Renal cortex interstitium (tissue), 11 donors: ENCODE measurements around the gene ADIG. TPM values are rescaled to one million over a fixed set of nuclear protein-coding genes. Genes with fewer than 3 reads are reported as not detected.

Experiments
- DNase-seq, 11 donors: peaks; one replicate each; pipeline ENCODE4 v3.0.0-alpha.2; 2013; ENCODE audit warnings: low read depth in 9 of 11, low spot score in 4 of 11; ENCODE audit errors: extremely low read depth in 1 of 11
- polyA plus RNA-seq, 3 donors: library from polyadenylated mRNA; unstranded; fragments of 120-200 nt; gene quantifications; one replicate each; pipeline ENCODE4 v1.2.1, GENCODE V29; 2013; ENCODE audit not compliant: insufficient read length in 3 of 3

The ADIG gene
- polyA plus RNA-seq, 3 donors: not detected

- no peak for DNase-seq
Measured at GRCh38 chr20:38624084-38624483, 43.1 kb downstream of the ADIG start.

- no peak for DNase-seq
Measured at GRCh38 chr20:38625896-38626295, 44.9 kb downstream of the ADIG start.

- DNase-seq: no peak
Measured at GRCh38 chr20:38626921-38627659, 46.1 kb downstream of the ADIG start.

- no peak for DNase-seq
Measured at GRCh38 chr20:38628580-38629470, 47.8 kb downstream of the ADIG start.

GRCh38 chr20:38629979-38630378, 49.0 kb downstream of the ADIG start:
- DNase-seq: no peak

- DNase-seq: no peak
Measured at GRCh38 chr20:38630727-38631126, 49.7 kb downstream of the ADIG start.

GRCh38 chr20:38631155-38632022, 50.4 kb downstream of the ADIG start:
- no peak for DNase-seq

- DNase-seq: peak in 5 of 11 donors; percentile 14 to 41 (median 26)
Measured at GRCh38 chr20:38633577-38634093, 52.6 kb downstream of the ADIG start.

- DNase-seq: no peak
Measured at GRCh38 chr20:38635721-38636288, 54.8 kb downstream of the ADIG start.

Other genes with a start within 250 kb of the ADIG start
- gene LBP, start 234.7 kb upstream of the ADIG start, polyA plus RNA-seq: not detected
- 10 to 100 TPM; 24.3 to 33.6 (median 25.8) TPM for gene SNHG17, start 145.9 kb upstream of the ADIG start, polyA plus RNA-seq
- 10 to 100 TPM; 35.2 to 42.3 (median 40.1) TPM for gene RALGAPB, start 108.4 kb upstream of the ADIG start, polyA plus RNA-seq
- under 1 TPM; 0.39 to 0.86 (median 0.79) TPM for gene ARHGAP40, start 20.6 kb downstream of the ADIG start, polyA plus RNA-seq
- 1 to 10 TPM; 1.4 to 3.0 (median 2.2) TPM for gene SLC32A1, start 143.3 kb downstream of the ADIG start, polyA plus RNA-seq
- 10 to 100 TPM in 1 of 3 donors, 1 to 10 TPM in 2; 9.1 to 10.2 (median 9.5) TPM for gene ACTR5, start 167.3 kb downstream of the ADIG start, polyA plus RNA-seq
- gene PPP1R16B, start 224.5 kb downstream of the ADIG start, polyA plus RNA-seq: 1 to 10 TPM; 7.4 to 8.1 (median 7.5) TPM